ENCODE data around the gene MAEA. TPM values are rescaled to one million over a fixed set of nuclear protein-coding genes. Genes with fewer than 3 reads are reported as not detected.

MAEA gene
- polyA plus RNA-seq, 3 donors, result 34.3 to 83.5 (median 37.7) TPM

DNA sequence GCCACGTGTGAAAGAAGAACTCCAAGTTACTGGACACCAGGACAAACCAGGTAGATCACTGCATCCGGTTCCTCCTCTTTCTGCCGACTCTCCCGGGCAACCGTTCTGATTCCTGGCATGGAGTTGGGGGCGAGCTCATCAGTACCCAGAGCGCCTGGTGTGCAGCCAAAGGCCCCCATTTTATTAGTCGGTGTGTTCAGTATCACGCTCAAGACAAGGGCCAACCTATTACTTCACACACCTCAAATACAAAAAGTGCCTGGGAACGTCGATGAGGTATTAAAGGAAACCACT, 38.0 kb upstream of the MAEA start:
- Histone ChIP-seq H2AFZ (ENCODE audit: insufficient read depth, low read depth, low read length, poor library complexity, severe bottlenecking) (no peak overlapping the region), H3K79me2 (ENCODE audit: insufficient read depth, low read length) (peaks cover 23% of the 10 kb centered on the region), H3K9me3 (replicated peaks in 1 of 2; ENCODE audit: control insufficient read depth in 1 of 2, insufficient read depth in 1 of 2, low read length in 2 of 2) (peaks cover 48 to 52% of the 10 kb centered on the region in 2 donors), H4K20me1 (ENCODE audit: insufficient read depth, low read length) (peaks cover 13% of the 10 kb centered on the region), H3K4me3 (replicated peaks in 1 of 3; ENCODE audit: low read depth in 2 of 3, low read length in 3 of 3) (no peak overlapping the region), H3K4me2 (replicated peaks; ENCODE audit: extremely low read depth, low read length, poor library complexity, severe bottlenecking) (no peak overlapping the region), H3K36me3 (replicated peaks in 1 of 2; ENCODE audit: control insufficient read depth in 1 of 2, insufficient read depth in 2 of 2, low read length in 2 of 2) (no peaks in the 10 kb centered on the region), H3K9ac (ENCODE audit: insufficient read depth, low read length, poor library complexity, severe bottlenecking) (no peak overlapping the region), H3K27ac (ENCODE audit: low read depth in 1 of 2, low read length in 2 of 2) (no peak overlapping the region), H3K4me1 (ENCODE audit: control insufficient read depth in 1 of 2, insufficient read depth in 2 of 2, low read length in 2 of 2) (peaks cover 19 to 22% of the 10 kb centered on the region in 2 donors), H3K27me3 (ENCODE audit: control insufficient read depth in 2 of 2, insufficient read depth in 2 of 2, low read length in 2 of 2) (no peaks in the 10 kb centered on the region)
- intact Hi-C loops (cut with micrococcal nuclease), result loop anchor here in 1 of 2 donors (5.0 kb wide), 1 partner anchor 41 kb away; no protein-coding TSS in a partner anchor
- 99% methylated on average over 11 of the region's 11 CpGs for WGBS (ENCODE audit: insufficient coverage)
- Mint-ChIP-seq H3K4me3 (no peak overlapping the region), H3K9me3 (peaks cover 40 to 57% (median 54%) of the 10 kb centered on the region in 7 donors), H3K4me1 (peaks cover 16% of the 10 kb centered on the region), H3K36me3 (peaks cover 0 to 12% of the 10 kb centered on the region in 2 donors), H3K27me3 (ENCODE audit: low read depth in 3 of 3) (peaks cover 0 to 2% (median 2%) of the 10 kb centered on the region in 3 donors), H3K27ac (peak overlapping the region in 1 of 7 donors; percentile 68)
- no peak for TF ChIP-seq CTCF (IDR thresholded peaks at IDR 0.05)
- no peak for DNase-seq

DNA sequence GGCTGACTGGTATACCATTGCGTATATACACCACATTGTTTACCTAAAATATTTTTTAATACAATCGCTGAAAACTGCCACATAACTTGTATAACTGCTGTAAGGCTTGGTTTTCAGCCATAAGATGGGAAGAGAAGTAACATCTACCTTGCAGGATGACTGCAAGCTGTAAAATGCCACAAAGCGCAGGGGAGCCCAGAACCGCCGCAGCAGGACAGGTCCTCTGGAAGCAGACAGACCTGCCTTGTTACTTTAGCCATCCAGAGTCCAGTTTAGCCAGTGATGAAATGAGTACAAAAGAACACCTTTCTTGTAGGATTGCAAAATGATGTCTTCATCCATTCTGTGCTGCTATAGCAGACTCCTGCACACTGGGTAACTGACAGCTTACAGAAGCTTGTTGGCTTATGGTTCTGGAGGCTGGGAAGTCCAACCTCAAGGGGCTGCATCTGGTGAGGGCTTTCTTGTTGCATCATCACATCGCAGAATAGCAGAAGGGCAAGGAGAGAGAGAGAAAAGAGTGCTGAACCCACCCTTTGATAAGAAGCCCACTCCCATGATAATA, 36.7 kb upstream of the MAEA start:
- H3K9me3 Mint-ChIP-seq, result peaks cover 43 to 66% (median 63%) of the 10 kb centered on the region in 7 donors
- intact Hi-C loops (cut with micrococcal nuclease), result loop anchor here in 1 of 2 donors (5.0 kb wide), 1 partner anchor 39 kb away; no protein-coding TSS in a partner anchor
- H3K27ac ChIP-seq (ENCODE audit: low read depth in 1 of 2, low read length in 2 of 2), result no peak overlapping the region
- H3K79me2 ChIP-seq (ENCODE audit: insufficient read depth, low read length), result peaks cover 10% of the 10 kb centered on the region
- peaks cover 1 to 12% of the 10 kb centered on the region in 2 donors for H3K36me3 Mint-ChIP-seq
- WGBS (ENCODE audit: insufficient coverage), result 94% methylated on average over 3 of the region's 6 CpGs
- no peak overlapping the region for H3K4me3 ChIP-seq (replicated peaks in 1 of 3; ENCODE audit: low read depth in 2 of 3, low read length in 3 of 3)
- H3K4me2 ChIP-seq (replicated peaks; ENCODE audit: extremely low read depth, low read length, poor library complexity, severe bottlenecking), result no peak overlapping the region
- peaks cover 10% of the 10 kb centered on the region for H3K4me1 Mint-ChIP-seq
- peaks cover 0 to 4% (median 2%) of the 10 kb centered on the region in 3 donors for H3K27me3 Mint-ChIP-seq (ENCODE audit: low read depth in 3 of 3)
- no peak overlapping the region for H3K9ac ChIP-seq (ENCODE audit: insufficient read depth, low read length, poor library complexity, severe bottlenecking)
- H3K4me1 ChIP-seq (ENCODE audit: control insufficient read depth in 1 of 2, insufficient read depth in 2 of 2, low read length in 2 of 2), result peaks cover 10 to 12% of the 10 kb centered on the region in 2 donors
- no peak overlapping the region for H3K4me3 Mint-ChIP-seq
- H2AFZ ChIP-seq (ENCODE audit: insufficient read depth, low read depth, low read length, poor library complexity, severe bottlenecking), result no peak overlapping the region
- no peak overlapping the region for H3K27ac Mint-ChIP-seq
- H3K27me3 ChIP-seq (ENCODE audit: control insufficient read depth in 2 of 2, insufficient read depth in 2 of 2, low read length in 2 of 2), result no peaks in the 10 kb centered on the region
- no peaks in the 10 kb centered on the region for H3K36me3 ChIP-seq (replicated peaks in 1 of 2; ENCODE audit: control insufficient read depth in 1 of 2, insufficient read depth in 2 of 2, low read length in 2 of 2)
- no peak for DNase-seq
- H3K9me3 ChIP-seq (replicated peaks in 1 of 2; ENCODE audit: control insufficient read depth in 1 of 2, insufficient read depth in 1 of 2, low read length in 2 of 2), result peaks cover 51 to 60% of the 10 kb centered on the region in 2 donors
- H4K20me1 ChIP-seq (ENCODE audit: insufficient read depth, low read length), result no peaks in the 10 kb centered on the region
- TF ChIP-seq CTCF (IDR thresholded peaks at IDR 0.05), result no peak
